K562 (cell line): ENCODE data around the gene PHF10. TPM values are rescaled to one million over a fixed set of nuclear protein-coding genes. Genes with fewer than 3 reads are reported as not detected.

ENCODE experiments used
- ARHGAP35 ChIP-seq: fragments of 450-650 bp; IDR thresholded peaks from 2 replicates; pipeline ENCODE4 v1.6.1; 2018; ENCODE audit not compliant: partially characterized antibody
- BRD9 ChIP-seq: fragments of 450-650 bp; IDR thresholded peaks from 2 replicates; pipeline ENCODE4 v1.6.1; 2018; ENCODE audit warnings: low read depth; ENCODE audit not compliant: partially characterized antibody
- ETV5 ChIP-seq: sonication (generic); formaldehyde crosslinking; IDR thresholded peaks from 2 replicates; pipeline ENCODE4 v1.4.0; 2020; ENCODE audit warnings: low read depth, mild to moderate bottlenecking, missing genetic modification reagents
- HDAC8 ChIP-seq: fragments of 450-650 bp; IDR thresholded peaks from 2 replicates; pipeline ENCODE4 v1.6.1; 2016; ENCODE audit warnings: mild to moderate bottlenecking, missing genetic modification characterization, moderate library complexity, missing compliant biosample characterization
- HNRNPH1 ChIP-seq: fragments of 200-400 bp; formaldehyde crosslinking; optimal IDR thresholded peaks from 2 replicates; pipeline ENCODE3; 2017; ENCODE audit warnings: low read depth, mild to moderate bottlenecking, low read length, moderate library complexity
- HNRNPUL1 ChIP-seq: fragments of 200-400 bp; formaldehyde crosslinking; IDR thresholded peaks from 2 replicates; pipeline ENCODE4 v1.6.1; 2017; ENCODE audit warnings: low read length
- JUN ChIP-seq, 2 experiments: sonication (generic) in 1 of 2; formaldehyde crosslinking in 1 of 2; IDR thresholded peaks; 2 replicates each; pipeline versions ENCODE4 v1.6.1 to v1.8.0; 2012 to 2022; ENCODE audit warnings: borderline replicate concordance in 2 of 2, mild to moderate bottlenecking in 2 of 2, improper control_type of control experiment in 1 of 2, low read depth in 1 of 2, low read length in 1 of 2, missing genetic modification reagents in 1 of 2
- KDM1A ChIP-seq, 2 experiments: fragments of 450-650 bp; IDR thresholded peaks; 2 replicates each; pipeline ENCODE4 v1.6.1; 2016; ENCODE audit warnings: mild to moderate bottlenecking in 2 of 2
- KDM2B ChIP-seq: fragments of 250-450 bp; sonication (Bioruptor Pico); IDR thresholded peaks from 2 replicates; pipeline ENCODE4 v1.8.0; 2021; ENCODE audit warnings: mild to moderate bottlenecking, moderate library complexity
- LARP7 ChIP-seq: fragments of 450-650 bp; IDR thresholded peaks from 2 replicates; pipeline ENCODE4 v1.6.1; 2016
- MLX ChIP-seq, 2 experiments: fragments of 450-650 bp in 1 of 2; sonication (generic) in 1 of 2; formaldehyde crosslinking; conservative IDR thresholded peaks; 2 replicates each; pipeline versions ENCODE4 v1.4.0 to v1.8.1; 2020 to 2022; ENCODE audit warnings: mild to moderate bottlenecking in 1 of 2, missing genetic modification reagents in 1 of 2
- MTA3 ChIP-seq: fragments of 450-650 bp; formaldehyde crosslinking; IDR thresholded peaks from 2 replicates; pipeline ENCODE4 v1.6.1; 2017; ENCODE audit warnings: mild to moderate bottlenecking, borderline replicate concordance
- NR2C1 ChIP-seq, 2 experiments: fragments of 450-650 bp; IDR thresholded peaks; 2 replicates each; pipeline ENCODE4 v1.6.1; 2017; ENCODE audit warnings: mild to moderate bottlenecking in 2 of 2, antibody characterized with exemption in 1 of 2, inconsistent platforms in 1 of 2, missing compliant biosample characterization in 1 of 2, missing genetic modification characterization in 1 of 2
- OTX1 ChIP-seq: fragments of 450-650 bp; formaldehyde crosslinking; IDR thresholded peaks from 2 replicates; pipeline ENCODE4 v1.4.0; 2022; ENCODE audit warnings: mild to moderate bottlenecking
- PRPF4 ChIP-seq: fragments of 200-400 bp; formaldehyde crosslinking; IDR thresholded peaks from one replicate; pipeline ENCODE4 v1.6.1; 2017; ENCODE audit warnings: low read length, low read depth, mild to moderate bottlenecking; ENCODE audit not compliant: insufficient read depth, poor library complexity, severe bottlenecking
- RFX7 ChIP-seq: fragments of 250-450 bp; sonication (Bioruptor Pico); IDR thresholded peaks from 2 replicates; pipeline ENCODE4 v1.5.1; 2021; ENCODE audit warnings: mild to moderate bottlenecking
- SMAD1 ChIP-seq: fragments of 150-350 bp; IDR thresholded peaks from 2 replicates; pipeline ENCODE4 v1.6.1; 2014; ENCODE audit warnings: low read length, low read depth; ENCODE audit not compliant: partially characterized antibody
- SMARCA5 ChIP-seq: fragments of 450-650 bp; IDR thresholded peaks from 2 replicates; pipeline ENCODE4 v1.6.1; 2016
- SRSF7 ChIP-seq: fragments of 200-400 bp; formaldehyde crosslinking; optimal IDR thresholded peaks from 2 replicates; pipeline ENCODE3; 2017; ENCODE audit warnings: mild to moderate bottlenecking, low read depth, low read length
- TCF3 ChIP-seq: sonication (generic); formaldehyde crosslinking; IDR thresholded peaks from 2 replicates; pipeline ENCODE4 v1.4.0; 2020; ENCODE audit warnings: mild to moderate bottlenecking, missing genetic modification reagents
- TEAD2 ChIP-seq: fragments of 450-650 bp; IDR thresholded peaks from 2 replicates; pipeline ENCODE4 v1.6.1; 2016; ENCODE audit warnings: missing genetic modification characterization, control low read depth, missing compliant biosample characterization
- UBTF ChIP-seq, 2 experiments: IDR thresholded peaks; 2 replicates each; pipeline ENCODE4 v1.6.1; 2012; ENCODE audit warnings: improper control_type of control experiment in 2 of 2, low read depth in 2 of 2, low read length in 2 of 2, borderline replicate concordance in 1 of 2
- ZBTB8A ChIP-seq: fragments of 450-650 bp; IDR thresholded peaks from 2 replicates; pipeline ENCODE4 v1.6.1; 2018; ENCODE audit warnings: mild to moderate bottlenecking, moderate library complexity; ENCODE audit not compliant: partially characterized antibody
- ZNF12 ChIP-seq: sonication (generic); formaldehyde crosslinking; IDR thresholded peaks from 2 replicates; pipeline ENCODE4 v1.4.0; 2020; ENCODE audit warnings: mild to moderate bottlenecking, missing genetic modification reagents
- ZNF239 ChIP-seq: fragments of 250-450 bp; sonication (Bioruptor Pico); IDR thresholded peaks from 2 replicates; pipeline ENCODE4 v1.4.0; 2020; ENCODE audit warnings: mild to moderate bottlenecking
- ZNF583 ChIP-seq: fragments of 250-450 bp; sonication (Bioruptor Pico); IDR thresholded peaks from 2 replicates; pipeline ENCODE4 v1.4.0; 2020
- ZNF644 ChIP-seq: fragments of 200-800 bp; sonication (Bioruptor generic); IDR thresholded peaks from 2 replicates; pipeline ENCODE4 v1.6.1; 2016; ENCODE audit warnings: low read depth, missing genetic modification characterization, missing compliant biosample characterization
- ZSCAN32 ChIP-seq: fragments of 450-650 bp; formaldehyde crosslinking; IDR thresholded peaks from 2 replicates; pipeline ENCODE4 v1.4.0; 2020; ENCODE audit warnings: mild to moderate bottlenecking, moderate library complexity
- polyA plus RNA-seq, 8 experiments: library from polyadenylated mRNA; depleted of rRNA in 4 of 8; stranded (reverse) in 5 of 8; unstranded in 3 of 8; fragments of >200 nt; fragmentation: Nextera tagmentation in 2 of 8; fragmentation: Illumina TruSeq in 1 of 8; extraction: Ambion mirVana in 2 of 8; extraction: Trizol in 1 of 8; gene quantifications; 2 replicates each; pipeline versions ENCODE4 v1.2.1 to v1.2.3, GENCODE V29; 2011 to 2014; ENCODE audit warnings: inconsistent platforms in 1 of 8, missing spikeins in 1 of 8
- total RNA-seq, 7 experiments: library from RNA; depleted of rRNA in 6 of 7; stranded (reverse); fragments of >200 nt in 6 of 7; fragmentation: Illumina TruSeq in 2 of 7; extraction: Trizol in 2 of 7; gene quantifications; 2 replicates each; pipeline versions ENCODE4 v1.2.1 to v1.2.3, GENCODE V29; 2011 to 2021; ENCODE audit warnings: low replicate concordance in 1 of 7

The PHF10 gene
- total and polyA plus RNA-seq, 9 of the 15 experiments (the other 6 are each of a cell fraction or from before 2014, with no cell fraction given): 23.9 to 88.9 (median 46.0) TPM

GRCh38 chr6:169723200-169723909 lies 945 bp downstream of the PHF10 start (continued):
- TF ChIP-seq UBTF (IDR thresholded peaks at IDR 0.05; ENCODE audit: borderline replicate concordance in 1 of 2, low read depth in 2 of 2, low read length in 2 of 2) (peak; percentile 96 to 97), SMARCA5 (no peak), TEAD2 (tag) (no peak), ZNF239 (no peak), RFX7 (no peak), MLX (CRISPR knock-in tag; conservative IDR thresholded peaks at IDR 0.05) (no peak), ZBTB8A (no peak), BRD9 (no peak), ETV5 (peak; percentile 57; the same call in 1 of the 2 replicates), ZNF644 (tag) (no peak), ZNF12 (CRISPR knock-in tag) (peak; percentile 69; the same call in 1 of the 2 replicates), JUN (IDR thresholded peaks at IDR 0.05; ENCODE audit: borderline replicate concordance, low read depth, low read length) (no peak), JUN (CRISPR knock-in tag; IDR thresholded peaks at IDR 0.05; ENCODE audit: borderline replicate concordance) (0 out of 2 replicates have a peak, but pooled peaks have one; percentile 42), HNRNPH1 (no peak), LARP7 (0 out of 2 replicates have a peak, but pooled peaks have one; percentile 17), KDM2B (CRISPR knock-in tag) (0 out of 2 replicates have a peak, but pooled peaks have one; percentile 18), OTX1 (CRISPR knock-in tag) (0 out of 2 replicates have a peak, but pooled peaks have one; percentile 44), ZNF583 (CRISPR knock-in tag) (no peak), TCF3 (CRISPR knock-in tag) (no peak), HDAC8 (tag) (no peak), KDM1A (IDR thresholded peaks at IDR 0.05) (no peak), HNRNPUL1 (no peak), ZSCAN32 (CRISPR knock-in tag) (no peak), SRSF7 (no peak), MTA3 (peak; percentile 60; the same call in 1 of the 2 replicates), NR2C1 (IDR thresholded peaks at IDR 0.05) (no peak), NR2C1 (tag; IDR thresholded peaks at IDR 0.05) (no peak), PRPF4 (no peak), ARHGAP35 (no peak), SMAD1 (no peak)
